K562 (cell line): ENCODE measurements around the gene DPP3. TPM values are rescaled to one million over a fixed set of nuclear protein-coding genes. Genes with fewer than 3 reads are reported as not detected.

Source experiments
- CHD1 ChIP-seq: fragments of 200-600 bp; sonication (generic); IDR thresholded peaks from one replicate; pipeline ENCODE4 v1.6.1; 2012; ENCODE audit warnings: mild to moderate bottlenecking, moderate library complexity, low read length, inconsistent platforms
- GABPB1 ChIP-seq: sonication (generic); formaldehyde crosslinking; IDR thresholded peaks from 2 replicates; pipeline ENCODE4 v1.8.0; 2022; ENCODE audit warnings: mild to moderate bottlenecking, missing genetic modification reagents
- GATAD2A ChIP-seq: fragments of 450-650 bp; IDR thresholded peaks from 2 replicates; pipeline ENCODE4 v1.6.1; 2017
- HDAC1 ChIP-seq, 2 experiments: fragments of 450-650 bp; IDR thresholded peaks; 2 replicates each; pipeline ENCODE4 v1.6.1; 2016 to 2017; ENCODE audit warnings: inconsistent platforms in 1 of 2, mild to moderate bottlenecking in 1 of 2, moderate library complexity in 1 of 2
- HDAC3 ChIP-seq: fragments of 450-650 bp; IDR thresholded peaks from 2 replicates; pipeline ENCODE4 v1.6.1; 2018; ENCODE audit warnings: borderline replicate concordance, mild to moderate bottlenecking, moderate library complexity; ENCODE audit not compliant: partially characterized antibody
- HINFP ChIP-seq: fragments of 450-650 bp; conservative IDR thresholded peaks from 2 replicates; pipeline ENCODE4 v1.6.1; 2016; ENCODE audit warnings: missing genetic modification characterization, low read depth, mild to moderate bottlenecking, control low read depth, missing compliant biosample characterization
- MAFK ChIP-seq: IDR thresholded peaks from 2 replicates; pipeline ENCODE4 v1.6.1; 2011; ENCODE audit warnings: low read length, improper control_type of control experiment
- MED1 ChIP-seq: sonication (generic); formaldehyde crosslinking; IDR thresholded peaks from 2 replicates; pipeline ENCODE4 v1.8.1; 2023; ENCODE audit warnings: missing genetic modification reagents, borderline replicate concordance
- RERE ChIP-seq: sonication (generic); formaldehyde crosslinking; IDR thresholded peaks from 2 replicates; pipeline ENCODE4 v1.8.0; 2023; ENCODE audit warnings: missing genetic modification reagents, mild to moderate bottlenecking, borderline replicate concordance
- RNF219 ChIP-seq: fragments of 250-450 bp; sonication (Bioruptor Pico); IDR thresholded peaks from 2 replicates; pipeline ENCODE4 v1.5.0; 2022; ENCODE audit warnings: mild to moderate bottlenecking
- SIRT6 ChIP-seq: IDR thresholded peaks from one replicate; pipeline ENCODE4 v1.6.1; 2012; ENCODE audit warnings: low read depth, mild to moderate bottlenecking, control low read depth, inconsistent platforms, low read length, moderate library complexity
- SPI1 ChIP-seq: IDR thresholded peaks from 2 replicates; pipeline ENCODE4 v1.6.1; 2011; ENCODE audit warnings: low read depth, low read length, control low read depth, borderline replicate concordance
- SRSF1 ChIP-seq: fragments of 200-400 bp; formaldehyde crosslinking; IDR thresholded peaks from 2 replicates; pipeline ENCODE4 v1.6.1; 2017; ENCODE audit warnings: mild to moderate bottlenecking, low read depth, low read length, moderate library complexity
- THAP7 ChIP-seq: fragments of 250-450 bp; sonication (Bioruptor Pico); IDR thresholded peaks from 2 replicates; pipeline ENCODE4 v1.5.0; 2021
- U2AF1 ChIP-seq: fragments of 200-400 bp; formaldehyde crosslinking; optimal IDR thresholded peaks from 2 replicates; pipeline ENCODE3; 2017; ENCODE audit warnings: mild to moderate bottlenecking, low read depth, low read length, moderate library complexity
- ZKSCAN1 ChIP-seq: fragments of 150-350 bp; IDR thresholded peaks from 2 replicates; pipeline ENCODE4 v1.6.1; 2016; ENCODE audit warnings: low read depth, low read length
- ZNF444 ChIP-seq: fragments of 250-450 bp; sonication (Bioruptor Pico); IDR thresholded peaks from 2 replicates; pipeline ENCODE4 v1.4.0; 2020; ENCODE audit warnings: mild to moderate bottlenecking, moderate library complexity
- ZSCAN32 ChIP-seq: fragments of 450-650 bp; formaldehyde crosslinking; IDR thresholded peaks from 2 replicates; pipeline ENCODE4 v1.4.0; 2020; ENCODE audit warnings: mild to moderate bottlenecking, moderate library complexity
- polyA plus RNA-seq, 8 experiments: library from polyadenylated mRNA; depleted of rRNA in 4 of 8; stranded (reverse) in 5 of 8; unstranded in 3 of 8; fragments of >200 nt; fragmentation: Nextera tagmentation in 2 of 8; fragmentation: Illumina TruSeq in 1 of 8; extraction: Ambion mirVana in 2 of 8; extraction: Trizol in 1 of 8; gene quantifications; 2 replicates each; pipeline versions ENCODE4 v1.2.1 to v1.2.3, GENCODE V29; 2011 to 2014; ENCODE audit warnings: inconsistent platforms in 1 of 8, missing spikeins in 1 of 8
- total RNA-seq, 7 experiments: library from RNA; depleted of rRNA in 6 of 7; stranded (reverse); fragments of >200 nt in 6 of 7; fragmentation: Illumina TruSeq in 2 of 7; extraction: Trizol in 2 of 7; gene quantifications; 2 replicates each; pipeline versions ENCODE4 v1.2.1 to v1.2.3, GENCODE V29; 2011 to 2021; ENCODE audit warnings: low replicate concordance in 1 of 7

The DPP3 gene
- total and polyA plus RNA-seq, 9 of the 15 experiments (the other 6 are each of a cell fraction or from before 2014, with no cell fraction given) = 3.7 to 69.2 (median 43.3) TPM

- TF ChIP-seq MAFK = no peak
- TF ChIP-seq RERE (CRISPR knock-in tag) = no peak
- no peak for TF ChIP-seq RNF219
- no peak for TF ChIP-seq CHD1
- no peak for TF ChIP-seq SRSF1
- no peak for TF ChIP-seq HDAC3
- TF ChIP-seq ZKSCAN1 = no peak
- no peak for TF ChIP-seq ZSCAN32
- no peak for TF ChIP-seq THAP7 (CRISPR knock-in tag)
- TF ChIP-seq U2AF1 = no peak
- TF ChIP-seq HINFP (tag) = no peak
- TF ChIP-seq GATAD2A = no peak
- no peak; the same call in 1 of the 2 replicates for TF ChIP-seq GABPB1 (CRISPR knock-in tag)
- TF ChIP-seq SPI1 = no peak
- TF ChIP-seq ZNF444 (CRISPR knock-in tag) = no peak
- TF ChIP-seq HDAC1 (IDR thresholded peaks at IDR 0.05) = 0 out of 4 replicates have a peak, but pooled peaks of 1 of the 2 experiments have one; percentile 22
- TF ChIP-seq MED1 = no peak
- no peak for TF ChIP-seq SIRT6
Measured at GRCh38 chr11:66467034-66467659, 13.1 kb upstream of the DPP3 start (continued).
